Endothelial cell of umbilical vein (primary cell): Measurements from ENCODE around the gene SNW1. TPM values are rescaled to one million over a fixed set of nuclear protein-coding genes. Genes with fewer than 3 reads are reported as not detected.
A peak's percentile ranks its signal among the peaks of the same experiment; 100 is the strongest.

Source experiments
- BruUV-seq: library from RNA; stranded (reverse); fragments of 400-500 nt; replicated peaks from 2 replicates; lab custom pipeline; 2021; lab: Mats Ljungman, UMichigan
- CTCF ChIA-PET: fragments of 300-600, 350-600 bp; sonication (Branson Sonifier 250); formaldehyde crosslinking; loops from one replicate; lab custom pipeline; 2021; ENCODE audit warnings: antibody characterized with exemption, inconsistent platforms; lab: Charles Lee
- POLR2A ChIA-PET: fragments of 300-600, 350-600 bp; sonication (Branson Sonifier 250); formaldehyde crosslinking; loops from one replicate; lab custom pipeline; 2021; ENCODE audit warnings: antibody characterized with exemption, inconsistent platforms; lab: Charles Lee
- DNase-seq: peaks from one replicate; pipeline ENCODE4 v3.0.0-alpha.2; 2011; ENCODE audit warnings: low read depth, low spot score
- FAIRE-seq: peaks from 2 replicates; lab custom pipeline; 2011; peaks lifted over from hg19 to GRCh38; lab: Jason Lieb, UNC
- H2AFZ ChIP-seq: 2 replicates; pipeline ENCODE4 v1.6.0; 2012; ENCODE audit warnings: low read depth, low read length, control low read depth, inconsistent platforms
- H3K27ac ChIP-seq: 2 replicates; pipeline ENCODE4 v1.5.1; 2011; ENCODE audit warnings: low read depth, mild to moderate bottlenecking, control low read depth, low read length, moderate library complexity; ENCODE audit not compliant: insufficient read depth
- H3K27me3 ChIP-seq, 2 experiments: 2 replicates each; pipeline versions ENCODE4 v1.6.0 to v1.6.1; 2011; ENCODE audit warnings: low read length in 2 of 2, mixed read lengths in 1 of 2; ENCODE audit not compliant: control insufficient read depth in 2 of 2, insufficient read depth in 2 of 2
- H3K36me3 ChIP-seq, 2 experiments: 2 replicates in 1 of 2; 3 replicates in 1 of 2; pipeline ENCODE4 v1.5.1; 2011; ENCODE audit warnings: low read length in 2 of 2, mild to moderate bottlenecking in 1 of 2, moderate library complexity in 1 of 2; ENCODE audit not compliant: control insufficient read depth in 2 of 2, insufficient read depth in 2 of 2; ENCODE audit errors: extremely low read depth in 1 of 2
- H3K4me1 ChIP-seq: 3 replicates; pipeline ENCODE4 v1.5.1; 2011; ENCODE audit warnings: mild to moderate bottlenecking, low read length; ENCODE audit not compliant: control insufficient read depth, insufficient read depth; ENCODE audit errors: extremely low read depth
- H3K4me2 ChIP-seq: 2 replicates; pipeline ENCODE4 v1.6.1; 2011; ENCODE audit warnings: low read length, control low read depth, mixed read lengths; ENCODE audit not compliant: insufficient read depth
- H3K4me3 ChIP-seq, 3 experiments: fragments of 200-600 bp in 1 of 3; sonication (generic), shearing (Covaris generic) in 1 of 3; replicated peaks in 1 of 3; 2 replicates each; pipeline ENCODE4 v1.5.1; 2011 to 2016; ENCODE audit warnings: control low read depth in 3 of 3, low read length in 3 of 3, mild to moderate bottlenecking in 2 of 3, inconsistent platforms in 1 of 3, low read depth in 1 of 3, moderate library complexity in 1 of 3; ENCODE audit not compliant: insufficient read depth in 1 of 3
- H3K79me2 ChIP-seq: 2 replicates; pipeline ENCODE4 v1.6.0; 2012; ENCODE audit warnings: low read length, inconsistent platforms; ENCODE audit not compliant: control insufficient read depth, insufficient read depth
- H3K9ac ChIP-seq: replicated peaks from 2 replicates; pipeline ENCODE3; 2011; ENCODE audit warnings: low read length, control low read depth; ENCODE audit not compliant: insufficient read depth; ENCODE audit errors: extremely low read depth
- H3K9me1 ChIP-seq: replicated peaks from 3 replicates; pipeline ENCODE4 v1.6.0; 2011; ENCODE audit warnings: mild to moderate bottlenecking, low read length; ENCODE audit not compliant: control insufficient read depth, insufficient read depth; ENCODE audit errors: extremely low read depth
- H3K9me3 ChIP-seq: replicated peaks from 2 replicates; pipeline ENCODE4 v1.5.1; 2012; ENCODE audit warnings: low read length, inconsistent platforms; ENCODE audit not compliant: control insufficient read depth, insufficient read depth
- H4K20me1 ChIP-seq: replicated peaks from 2 replicates; pipeline ENCODE3; 2011; ENCODE audit warnings: mild to moderate bottlenecking, low read length; ENCODE audit not compliant: control insufficient read depth, insufficient read depth; ENCODE audit errors: extremely low read depth
- FOS ChIP-seq: IDR thresholded peaks from 2 replicates; pipeline ENCODE4 v1.6.1; 2011; ENCODE audit warnings: mild to moderate bottlenecking, low read length, moderate library complexity, borderline replicate concordance; ENCODE audit not compliant: insufficient read depth
- GATA2 ChIP-seq: IDR thresholded peaks from 2 replicates; pipeline ENCODE4 v1.7.0; 2011; ENCODE audit warnings: low read depth, mild to moderate bottlenecking, moderate library complexity, mixed read lengths, low read length; ENCODE audit not compliant: insufficient read length, insufficient read depth
- MYC ChIP-seq: IDR thresholded peaks from one replicate; pipeline ENCODE4 v1.6.1; 2011; ENCODE audit warnings: mild to moderate bottlenecking, low read depth, low read length
- POLR2A ChIP-seq: IDR thresholded peaks from 2 replicates; pipeline ENCODE4 v1.6.1; 2012; ENCODE audit warnings: low read depth, mild to moderate bottlenecking, control low read depth, low read length
- POLR2AphosphoS5 ChIP-seq: IDR thresholded peaks from 2 replicates; pipeline ENCODE4 v1.6.1; 2012; ENCODE audit warnings: low read depth, mild to moderate bottlenecking, control low read depth, low read length, moderate library complexity; ENCODE audit not compliant: insufficient read depth
- dilution Hi-C: fragments of 300-500 bp; cut with MboI; formaldehyde crosslinking; loops from one replicate; pipeline ENCODE4 v1.15.0; 2019; ENCODE audit warnings: low sequenced_read_pairs; ENCODE audit not compliant: extremely low pct_ligation_motif_present
- intact Hi-C: fragments of 100-400 bp; cut with micrococcal nuclease; formaldehyde crosslinking; loops from one replicate; pipeline ENCODE4 v1.10.0; 2022
- polyA plus RNA-seq, 4 experiments: library from polyadenylated mRNA; depleted of rRNA in 3 of 4; stranded (reverse) in 3 of 4; unstranded in 1 of 4; fragments of >200 nt; gene quantifications; 2 replicates each; pipeline versions ENCODE4 v1.2.1 to v1.2.3, GENCODE V29; 2011 to 2012; ENCODE audit warnings: missing spikeins in 1 of 4
- total RNA-seq: library from RNA; stranded (reverse); gene quantifications from 2 replicates; pipeline ENCODE4 v1.2.3, GENCODE V29; 2021
- TF ChIP-seq, protein P1 (sequence below), 2 donors: IDR thresholded peaks; 1 replicate in 1 of 2; 2 replicates in 1 of 2; pipeline ENCODE4 v1.5.1; 2011; ENCODE audit warnings: low read length in 2 of 2, mild to moderate bottlenecking in 2 of 2, moderate library complexity in 2 of 2, control low read depth in 1 of 2, inconsistent platforms in 1 of 2, low read depth in 1 of 2; ENCODE audit not compliant: insufficient read depth in 1 of 2; ENCODE audit errors: extremely low read depth in 1 of 2
- TF ChIP-seq, protein P2 (sequence below): IDR thresholded peaks from 2 replicates; pipeline ENCODE4 v1.6.1; 2011; ENCODE audit not compliant: insufficient read depth, insufficient read length

SNW1 gene
- total and polyA plus RNA-seq, 2 donors (not counting 3 experiments of a cell fraction or from before 2014, with no cell fraction given), result 14.3 to 104 TPM

DNA sequence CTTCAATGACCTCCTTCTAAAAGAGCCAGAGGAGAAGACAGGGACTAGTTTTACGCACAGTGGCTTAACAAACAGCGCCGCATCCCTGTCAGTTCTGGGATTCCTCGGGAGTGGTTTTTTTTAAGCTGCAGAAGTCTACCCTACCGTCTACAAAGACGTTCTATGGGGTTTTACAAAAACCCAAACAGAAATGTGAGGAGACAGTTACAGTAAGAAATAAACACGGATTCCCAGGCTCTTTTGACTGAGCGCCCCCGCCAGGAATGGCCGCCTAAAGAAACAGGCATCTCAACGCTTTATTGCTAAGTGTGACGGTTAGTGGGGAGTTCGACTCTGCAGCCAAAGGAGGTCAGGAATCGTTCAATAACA, 53.6 kb downstream of the SNW1 start:
- Histone ChIP-seq H4K20me1 (no peaks in the 10 kb centered on the region), H3K27ac (peak overlapping the region; percentile 6), H3K27me3 (no peaks in the 10 kb centered on the region), H3K79me2 (peaks cover 57% of the 10 kb centered on the region), H3K4me3 (peak overlapping the region; percentile 44 to 98 (median 98)), H2AFZ (peak overlapping the region; percentile 56), H3K9ac (peak overlapping the region; percentile 87), H3K4me1 (peaks cover 21% of the 10 kb centered on the region), H3K9me1 (no peaks in the 10 kb centered on the region), H3K4me2 (peak overlapping the region; percentile 81), H3K36me3 (peaks cover 13 to 16% of the 10 kb centered on the region in 2 experiments), H3K9me3 (no peaks in the 10 kb centered on the region)
- ChIA-PET CTCF (interaction anchor here (1.2 to 1.9 kb wide), 3 partner anchors 52 to 248 kb away, joined by 3 to 13 read pairs (median 4); no protein-coding TSS in a partner anchor), POLR2A (no interaction called here)
- DNase-seq (peak; percentile 49), FAIRE-seq (no peak)
- dilution Hi-C loops, result no loop called here
- intact Hi-C loops, result loop anchor here (1.0 to 10.0 kb wide), 2 partner anchors 52 to 153 kb away; no protein-coding TSS in a partner anchor
- TSS peak; percentile 69 for BruUV-seq
- TF ChIP-seq GATA2 (no peak), POLR2A (no peak)
- TF ChIP-seq, protein P1, sequence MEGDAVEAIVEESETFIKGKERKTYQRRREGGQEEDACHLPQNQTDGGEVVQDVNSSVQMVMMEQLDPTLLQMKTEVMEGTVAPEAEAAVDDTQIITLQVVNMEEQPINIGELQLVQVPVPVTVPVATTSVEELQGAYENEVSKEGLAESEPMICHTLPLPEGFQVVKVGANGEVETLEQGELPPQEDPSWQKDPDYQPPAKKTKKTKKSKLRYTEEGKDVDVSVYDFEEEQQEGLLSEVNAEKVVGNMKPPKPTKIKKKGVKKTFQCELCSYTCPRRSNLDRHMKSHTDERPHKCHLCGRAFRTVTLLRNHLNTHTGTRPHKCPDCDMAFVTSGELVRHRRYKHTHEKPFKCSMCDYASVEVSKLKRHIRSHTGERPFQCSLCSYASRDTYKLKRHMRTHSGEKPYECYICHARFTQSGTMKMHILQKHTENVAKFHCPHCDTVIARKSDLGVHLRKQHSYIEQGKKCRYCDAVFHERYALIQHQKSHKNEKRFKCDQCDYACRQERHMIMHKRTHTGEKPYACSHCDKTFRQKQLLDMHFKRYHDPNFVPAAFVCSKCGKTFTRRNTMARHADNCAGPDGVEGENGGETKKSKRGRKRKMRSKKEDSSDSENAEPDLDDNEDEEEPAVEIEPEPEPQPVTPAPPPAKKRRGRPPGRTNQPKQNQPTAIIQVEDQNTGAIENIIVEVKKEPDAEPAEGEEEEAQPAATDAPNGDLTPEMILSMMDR (IDR thresholded peaks at IDR 0.05; ENCODE audit: extremely low read depth in 1 of 2, insufficient read depth in 1 of 2, low read depth in 1 of 2, low read length in 2 of 2), result peak in 1 of 2 donors; percentile 23

DNA sequence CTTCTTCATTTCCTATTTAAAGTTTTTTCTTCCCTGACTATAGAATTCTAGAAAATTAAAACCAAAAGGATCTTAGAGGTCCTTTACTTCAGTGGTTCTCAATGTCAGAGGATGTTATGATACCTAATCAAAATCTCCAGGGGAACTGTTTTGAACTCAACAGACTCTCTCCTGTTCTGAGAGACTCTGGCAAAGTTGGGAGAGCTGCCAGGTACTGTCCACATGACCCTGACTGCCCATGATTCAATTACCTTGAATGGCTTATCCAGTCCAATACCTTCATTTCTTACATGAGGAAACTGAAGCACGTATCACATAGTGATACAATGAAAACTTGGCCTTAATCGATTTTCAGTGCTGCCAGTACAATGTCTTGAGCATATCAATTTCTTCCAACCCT, 69.7 kb downstream of the SNW1 start:
- no peak for DNase-seq
- dilution Hi-C loops, result no loop called here
- Histone ChIP-seq H3K36me3 (peaks cover under 1 to 6% of the 10 kb centered on the region in 2 experiments), H4K20me1 (no peaks in the 10 kb centered on the region), H3K9me3 (no peaks in the 10 kb centered on the region), H3K9ac (no peak overlapping the region), H3K9me1 (no peaks in the 10 kb centered on the region), H3K4me1 (no peaks in the 10 kb centered on the region), H3K27me3 (no peaks in the 10 kb centered on the region), H3K4me2 (no peak overlapping the region), H3K27ac (no peak overlapping the region), H2AFZ (no peak overlapping the region), H3K4me3 (no peak overlapping the region), H3K79me2 (no peaks in the 10 kb centered on the region)
- intact Hi-C loops, result no loop called here
- ChIA-PET POLR2A (no interaction called here), CTCF (interaction anchor here (1.0 kb wide), 1 partner anchor 52 kb away, joined by 3 read pairs; no protein-coding TSS in a partner anchor)
- FAIRE-seq, result no peak
- no TSS peak for BruUV-seq
- no peak for TF ChIP-seq POLR2A
- TF ChIP-seq POLR2AphosphoS5, result no peak
- TF ChIP-seq FOS, result no peak
- no peak for TF ChIP-seq GATA2
- no peak for TF ChIP-seq MYC
- TF ChIP-seq, protein P2, sequence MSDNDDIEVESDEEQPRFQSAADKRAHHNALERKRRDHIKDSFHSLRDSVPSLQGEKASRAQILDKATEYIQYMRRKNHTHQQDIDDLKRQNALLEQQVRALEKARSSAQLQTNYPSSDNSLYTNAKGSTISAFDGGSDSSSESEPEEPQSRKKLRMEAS, result no peak
